Measurements from ENCODE around the gene PACRG.

PACRG gene

GRCh38 chr6:163166507-163166906 is 438.7 kb downstream of the PACRG start:
- H3K4me2 ChIP-seq (ENCODE audit: low read length), result no peak overlapping the region
- no peaks in the 10 kb centered on the region for H3K4me1 ChIP-seq (ENCODE audit: control insufficient read depth, low read depth, low read length)
- H2AK5ac ChIP-seq (ENCODE audit: low read length), result no peak overlapping the region
- no CpG with 5 or more reads among the region's 3 CpGs for WGBS (ENCODE audit: extremely low coverage, insufficient coverage, low lambda C conversion rate)
- no peak overlapping the region for H3K4me3 ChIP-seq (ENCODE audit: low read length)
- no peak overlapping the region for H2BK5ac ChIP-seq (ENCODE audit: low read length)
- H3K9ac ChIP-seq (ENCODE audit: low read length), result no peak overlapping the region
- DNase-seq, result no peak
- no peak overlapping the region for H3K23ac ChIP-seq (ENCODE audit: low read length)
- H2BK15ac ChIP-seq (replicated peaks; ENCODE audit: low read depth), result no peak overlapping the region
- H2BK120ac ChIP-seq (ENCODE audit: low read depth, low read length), result no peak overlapping the region
- no peaks in the 10 kb centered on the region for H3K79me1 ChIP-seq (ENCODE audit: low read length)
- no peak overlapping the region for H3K56ac ChIP-seq (ENCODE audit: low read length)
- no peaks in the 10 kb centered on the region for H3K27me3 ChIP-seq (ENCODE audit: insufficient read depth, low read length, poor library complexity)
- no peak overlapping the region for H4K8ac ChIP-seq (ENCODE audit: low read depth, low read length)
- H3K4ac ChIP-seq (ENCODE audit: low read depth, low read length), result no peak overlapping the region
- H3K79me2 ChIP-seq (ENCODE audit: control insufficient read depth, insufficient read depth, low read length), result no peaks in the 10 kb centered on the region
- H4K5ac ChIP-seq (ENCODE audit: low read length), result no peak overlapping the region
- no peak overlapping the region for H3K27ac ChIP-seq (ENCODE audit: low read depth, low read length)
- no peak overlapping the region for H3K18ac ChIP-seq (ENCODE audit: low read length)
- no peaks in the 10 kb centered on the region for H3K36me3 ChIP-seq (ENCODE audit: control insufficient read depth, insufficient read depth, low read length)

DNA sequence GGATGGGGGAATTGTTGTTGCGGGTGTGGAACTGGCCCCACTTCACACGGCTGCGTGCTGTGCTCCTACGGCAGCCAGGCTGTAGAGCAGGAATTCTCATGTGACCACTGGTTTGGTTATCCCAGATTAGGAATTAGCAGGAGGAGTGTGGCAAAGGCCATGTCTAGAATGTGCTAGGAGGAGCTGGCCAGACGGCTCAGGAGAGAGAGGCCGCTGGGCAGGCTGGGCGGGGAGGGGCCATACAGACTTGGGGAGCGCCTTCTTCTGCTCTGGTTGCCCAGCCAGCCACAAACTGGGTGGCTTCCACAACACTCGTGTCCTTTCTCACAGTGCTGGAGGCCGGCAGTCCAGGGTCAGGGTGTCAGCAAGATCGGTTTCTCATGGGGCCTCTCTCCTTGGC is 441.7 kb downstream of the PACRG start:
- Histone ChIP-seq H3K36me3 (ENCODE audit: control insufficient read depth, insufficient read depth, low read length) (no peaks in the 10 kb centered on the region), H3K9ac (ENCODE audit: low read length) (no peak overlapping the region), H3K56ac (ENCODE audit: low read length) (no peak overlapping the region), H2BK15ac (replicated peaks; ENCODE audit: low read depth) (no peak overlapping the region), H2BK5ac (ENCODE audit: low read length) (no peak overlapping the region), H4K5ac (ENCODE audit: low read length) (no peak overlapping the region), H3K4ac (ENCODE audit: low read depth, low read length) (no peak overlapping the region), H3K4me3 (ENCODE audit: low read length) (no peak overlapping the region), H3K4me2 (ENCODE audit: low read length) (no peak overlapping the region), H3K79me1 (ENCODE audit: low read length) (no peaks in the 10 kb centered on the region), H4K8ac (ENCODE audit: low read depth, low read length) (no peak overlapping the region), H3K79me2 (ENCODE audit: control insufficient read depth, insufficient read depth, low read length) (no peaks in the 10 kb centered on the region), H2BK120ac (ENCODE audit: low read depth, low read length) (no peak overlapping the region), H3K18ac (ENCODE audit: low read length) (no peak overlapping the region), H2AK5ac (ENCODE audit: low read length) (no peak overlapping the region), H3K27me3 (ENCODE audit: insufficient read depth, low read length, poor library complexity) (no peaks in the 10 kb centered on the region), H3K27ac (ENCODE audit: low read depth, low read length) (no peak overlapping the region), H3K4me1 (ENCODE audit: control insufficient read depth, low read depth, low read length) (no peaks in the 10 kb centered on the region), H3K23ac (ENCODE audit: low read length) (no peak overlapping the region)
- no peak for DNase-seq
- no CpG with 5 or more reads among the region's 11 CpGs for WGBS (ENCODE audit: extremely low coverage, insufficient coverage, low lambda C conversion rate)

DNA sequence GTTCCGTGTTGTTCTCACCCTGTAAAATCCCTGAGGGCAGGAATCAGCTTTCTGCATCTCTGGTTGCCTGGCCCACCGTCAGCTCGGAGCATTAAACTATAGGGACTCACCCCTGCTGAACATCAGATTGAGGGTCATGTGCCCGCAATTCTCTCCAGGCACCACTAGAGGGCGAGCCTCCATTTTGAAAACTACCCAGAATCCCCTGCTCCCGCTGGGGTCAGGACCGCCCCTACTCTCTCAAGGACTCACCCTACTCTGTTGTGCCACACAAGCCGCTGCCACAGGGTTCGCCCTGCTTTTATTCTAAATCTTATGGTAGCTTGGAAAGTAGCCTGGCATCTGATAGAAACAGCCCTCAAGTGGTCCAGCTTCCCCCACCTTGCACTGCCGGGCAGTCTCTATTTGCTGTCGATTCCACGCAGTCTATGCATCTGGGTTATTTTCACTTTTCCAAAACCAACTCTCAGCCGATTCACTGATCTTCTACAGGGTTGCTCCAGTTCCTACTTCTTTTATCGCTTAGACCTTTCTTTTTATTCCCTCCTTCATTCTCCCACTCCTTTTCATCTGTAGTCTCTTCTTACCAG is 442.6 kb downstream of the PACRG start:
- Histone ChIP-seq H3K9ac (ENCODE audit: low read length) (no peak overlapping the region), H3K36me3 (ENCODE audit: control insufficient read depth, insufficient read depth, low read length) (no peaks in the 10 kb centered on the region), H3K4me2 (ENCODE audit: low read length) (no peak overlapping the region), H3K79me2 (ENCODE audit: control insufficient read depth, insufficient read depth, low read length) (no peaks in the 10 kb centered on the region), H3K4me3 (ENCODE audit: low read length) (no peak overlapping the region), H3K27me3 (ENCODE audit: insufficient read depth, low read length, poor library complexity) (no peaks in the 10 kb centered on the region), H3K4me1 (ENCODE audit: control insufficient read depth, low read depth, low read length) (no peaks in the 10 kb centered on the region), H4K8ac (ENCODE audit: low read depth, low read length) (no peak overlapping the region), H2AK5ac (ENCODE audit: low read length) (no peak overlapping the region), H3K4ac (ENCODE audit: low read depth, low read length) (no peak overlapping the region), H2BK5ac (ENCODE audit: low read length) (no peak overlapping the region), H3K79me1 (ENCODE audit: low read length) (no peaks in the 10 kb centered on the region), H4K5ac (ENCODE audit: low read length) (no peak overlapping the region), H2BK120ac (ENCODE audit: low read depth, low read length) (no peak overlapping the region), H2BK15ac (replicated peaks; ENCODE audit: low read depth) (no peak overlapping the region), H3K18ac (ENCODE audit: low read length) (no peak overlapping the region), H3K23ac (ENCODE audit: low read length) (no peak overlapping the region), H3K27ac (ENCODE audit: low read depth, low read length) (no peak overlapping the region), H3K56ac (ENCODE audit: low read length) (no peak overlapping the region)
- DNase-seq, result peak; percentile 63
- WGBS (ENCODE audit: extremely low coverage, insufficient coverage, low lambda C conversion rate), result no CpG with 5 or more reads among the region's 14 CpGs

DNA sequence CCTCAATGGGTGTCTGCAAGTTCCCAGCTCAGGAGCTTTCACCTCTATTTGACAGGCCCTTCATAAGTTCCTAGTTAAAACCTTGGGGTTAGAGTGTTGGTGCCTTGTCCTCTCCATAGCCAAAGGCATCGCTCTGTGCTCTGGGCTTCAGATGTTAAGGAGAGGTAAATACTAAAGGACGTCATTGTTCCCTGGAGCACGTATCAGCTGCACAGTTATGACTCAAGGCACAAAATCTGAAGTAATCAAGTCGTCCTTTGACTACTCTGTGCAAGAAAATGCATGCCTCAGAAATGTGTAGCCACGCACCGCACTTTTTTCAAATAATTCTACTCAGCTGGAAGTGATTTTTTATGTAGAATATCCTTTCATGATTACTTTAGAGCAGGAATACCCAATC is 446.0 kb downstream of the PACRG start:
- no peak overlapping the region for H3K4ac ChIP-seq (ENCODE audit: low read depth, low read length)
- no peaks in the 10 kb centered on the region for H3K27me3 ChIP-seq (ENCODE audit: insufficient read depth, low read length, poor library complexity)
- H3K36me3 ChIP-seq (ENCODE audit: control insufficient read depth, insufficient read depth, low read length), result no peaks in the 10 kb centered on the region
- H2AK5ac ChIP-seq (ENCODE audit: low read length), result no peak overlapping the region
- WGBS (ENCODE audit: extremely low coverage, insufficient coverage, low lambda C conversion rate), result no CpG with 5 or more reads among the region's 6 CpGs
- H3K56ac ChIP-seq (ENCODE audit: low read length), result no peak overlapping the region
- H2BK120ac ChIP-seq (ENCODE audit: low read depth, low read length), result no peak overlapping the region
- no peak overlapping the region for H2BK15ac ChIP-seq (replicated peaks; ENCODE audit: low read depth)
- H4K8ac ChIP-seq (ENCODE audit: low read depth, low read length), result no peak overlapping the region
- no peak overlapping the region for H3K18ac ChIP-seq (ENCODE audit: low read length)
- H3K4me1 ChIP-seq (ENCODE audit: control insufficient read depth, low read depth, low read length), result no peaks in the 10 kb centered on the region
- H4K5ac ChIP-seq (ENCODE audit: low read length), result no peak overlapping the region
- H3K4me3 ChIP-seq (ENCODE audit: low read length), result no peak overlapping the region
- no peak overlapping the region for H3K23ac ChIP-seq (ENCODE audit: low read length)
- no peak overlapping the region for H3K9ac ChIP-seq (ENCODE audit: low read length)
- H3K27ac ChIP-seq (ENCODE audit: low read depth, low read length), result no peak overlapping the region
- no peak for DNase-seq
- H2BK5ac ChIP-seq (ENCODE audit: low read length), result no peak overlapping the region
- H3K4me2 ChIP-seq (ENCODE audit: low read length), result no peak overlapping the region
- H3K79me2 ChIP-seq (ENCODE audit: control insufficient read depth, insufficient read depth, low read length), result no peaks in the 10 kb centered on the region
- no peaks in the 10 kb centered on the region for H3K79me1 ChIP-seq (ENCODE audit: low read length)

DNA sequence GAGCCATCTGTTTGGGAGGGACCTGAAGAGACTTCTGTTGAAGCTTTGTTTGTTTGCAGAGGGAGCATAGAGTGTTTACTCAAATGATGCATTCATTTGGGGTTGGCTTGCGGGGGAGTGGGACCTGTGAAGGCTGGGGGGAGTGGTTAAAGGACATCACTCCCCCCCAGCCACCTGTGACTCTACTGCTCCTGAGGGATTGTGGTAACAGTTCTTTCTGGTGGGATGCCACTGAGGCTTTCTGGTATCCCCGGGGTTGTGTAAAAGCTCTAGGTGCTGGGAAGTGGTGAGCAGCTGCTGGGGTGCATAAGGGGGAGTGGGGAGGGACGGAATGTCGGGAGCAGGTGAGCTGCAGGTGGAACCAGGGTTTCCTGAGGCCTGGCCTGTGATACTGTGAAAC is 447.5 kb downstream of the PACRG start:
- H4K5ac ChIP-seq (ENCODE audit: low read length), result no peak overlapping the region
- WGBS (ENCODE audit: extremely low coverage, insufficient coverage, low lambda C conversion rate), result no CpG with 5 or more reads among the region's 4 CpGs
- H3K9ac ChIP-seq (ENCODE audit: low read length), result no peak overlapping the region

GRCh38 chr6:163176097-163176496 is 448.3 kb downstream of the PACRG start:
- Histone ChIP-seq H3K23ac (ENCODE audit: low read length) (no peak overlapping the region), H2BK15ac (replicated peaks; ENCODE audit: low read depth) (no peak overlapping the region), H4K8ac (ENCODE audit: low read depth, low read length) (no peak overlapping the region), H3K18ac (ENCODE audit: low read length) (no peak overlapping the region), H3K56ac (ENCODE audit: low read length) (no peak overlapping the region), H3K27ac (ENCODE audit: low read depth, low read length) (no peak overlapping the region), H2BK120ac (ENCODE audit: low read depth, low read length) (no peak overlapping the region), H3K36me3 (ENCODE audit: control insufficient read depth, insufficient read depth, low read length) (no peaks in the 10 kb centered on the region), H2AK5ac (ENCODE audit: low read length) (no peak overlapping the region), H4K5ac (ENCODE audit: low read length) (no peak overlapping the region), H3K4me3 (ENCODE audit: low read length) (no peak overlapping the region), H3K79me2 (ENCODE audit: control insufficient read depth, insufficient read depth, low read length) (no peaks in the 10 kb centered on the region), H3K4ac (ENCODE audit: low read depth, low read length) (no peak overlapping the region), H3K27me3 (ENCODE audit: insufficient read depth, low read length, poor library complexity) (no peaks in the 10 kb centered on the region), H2BK5ac (ENCODE audit: low read length) (no peak overlapping the region), H3K79me1 (ENCODE audit: low read length) (no peaks in the 10 kb centered on the region), H3K9ac (ENCODE audit: low read length) (no peak overlapping the region), H3K4me1 (ENCODE audit: control insufficient read depth, low read depth, low read length) (no peaks in the 10 kb centered on the region), H3K4me2 (ENCODE audit: low read length) (no peak overlapping the region)
- no CpG with 5 or more reads among the region's 3 CpGs for WGBS (ENCODE audit: extremely low coverage, insufficient coverage, low lambda C conversion rate)
- DNase-seq, result no peak

More for the DNA sequence above, 447.5 kb downstream of the PACRG start:
- no peak overlapping the region for H3K23ac ChIP-seq (ENCODE audit: low read length)
- H3K4me1 ChIP-seq (ENCODE audit: control insufficient read depth, low read depth, low read length), result no peaks in the 10 kb centered on the region
- no peak overlapping the region for H2BK120ac ChIP-seq (ENCODE audit: low read depth, low read length)
- H3K4ac ChIP-seq (ENCODE audit: low read depth, low read length), result no peak overlapping the region
- H3K79me2 ChIP-seq (ENCODE audit: control insufficient read depth, insufficient read depth, low read length), result no peaks in the 10 kb centered on the region
- no peak overlapping the region for H3K27ac ChIP-seq (ENCODE audit: low read depth, low read length)
- no peak overlapping the region for H3K56ac ChIP-seq (ENCODE audit: low read length)
- DNase-seq, result no peak
- no peak overlapping the region for H4K8ac ChIP-seq (ENCODE audit: low read depth, low read length)
- no peaks in the 10 kb centered on the region for H3K27me3 ChIP-seq (ENCODE audit: insufficient read depth, low read length, poor library complexity)
- no peak overlapping the region for H3K18ac ChIP-seq (ENCODE audit: low read length)
- no peaks in the 10 kb centered on the region for H3K36me3 ChIP-seq (ENCODE audit: control insufficient read depth, insufficient read depth, low read length)
- no peak overlapping the region for H3K4me2 ChIP-seq (ENCODE audit: low read length)
- H2BK5ac ChIP-seq (ENCODE audit: low read length), result no peak overlapping the region
- no peaks in the 10 kb centered on the region for H3K79me1 ChIP-seq (ENCODE audit: low read length)
- H2BK15ac ChIP-seq (replicated peaks; ENCODE audit: low read depth), result no peak overlapping the region
- H2AK5ac ChIP-seq (ENCODE audit: low read length), result no peak overlapping the region
- H3K4me3 ChIP-seq (ENCODE audit: low read length), result no peak overlapping the region

Data from mesendoderm (in vitro differentiated cells).